ENCODE data around the gene LRMDA.

Gene LRMDA

GRCh38 chr10:75771606-75772005 is 340.2 kb downstream of the LRMDA start:
- in situ Hi-C loops (cut with HindIII; ENCODE audit: low sequenced_read_pairs) = no loop called here
- TF ChIP-seq CTCF (IDR thresholded peaks at IDR 0.05; ENCODE audit: low read depth, low read length) = no peak
- DNase-seq (ENCODE audit: low read depth, low spot score) = no peak
- no peak overlapping the region for H3K4me3 ChIP-seq (ENCODE audit: low read depth, low read length)

- no peak overlapping the region for H3K4me3 ChIP-seq (ENCODE audit: low read depth, low read length)
- no peak for TF ChIP-seq CTCF (IDR thresholded peaks at IDR 0.05; ENCODE audit: low read depth, low read length)
- in situ Hi-C loops (cut with HindIII; ENCODE audit: low sequenced_read_pairs) = no loop called here
- DNase-seq (ENCODE audit: low read depth, low spot score) = peak; percentile 20
Measured at GRCh38 chr10:75772153-75772887, 340.9 kb downstream of the LRMDA start.

GRCh38 chr10:75773231-75773780 is 341.9 kb downstream of the LRMDA start:
- DNase-seq (ENCODE audit: low read depth, low spot score) = peak; percentile 90
- in situ Hi-C loops (cut with HindIII; ENCODE audit: low sequenced_read_pairs) = no loop called here
- no peak overlapping the region for H3K4me3 ChIP-seq (ENCODE audit: low read depth, low read length)
- no peak for TF ChIP-seq CTCF (IDR thresholded peaks at IDR 0.05; ENCODE audit: low read depth, low read length)

- DNase-seq (ENCODE audit: low read depth, low spot score) = no peak
- no peak for TF ChIP-seq CTCF (IDR thresholded peaks at IDR 0.05; ENCODE audit: low read depth, low read length)
- H3K4me3 ChIP-seq (ENCODE audit: low read depth, low read length) = no peak overlapping the region
- in situ Hi-C loops (cut with HindIII; ENCODE audit: low sequenced_read_pairs) = no loop called here
Measured at GRCh38 chr10:75773813-75774782, 342.7 kb downstream of the LRMDA start.

GRCh38 chr10:75774783-75775490 is 343.5 kb downstream of the LRMDA start:
- in situ Hi-C loops (cut with HindIII; ENCODE audit: low sequenced_read_pairs) = no loop called here

More at GRCh38 chr10:75774783-75775490, 343.5 kb downstream of the LRMDA start:
- TF ChIP-seq CTCF (IDR thresholded peaks at IDR 0.05; ENCODE audit: low read depth, low read length) = no peak
- DNase-seq (ENCODE audit: low read depth, low spot score) = no peak
- no peak overlapping the region for H3K4me3 ChIP-seq (ENCODE audit: low read depth, low read length)

Measured in astrocyte of the spinal cord (primary cell).